Stimulated activated CD8-positive, alpha-beta memory T cell treated with anti-CD3 and anti-CD28 coated beads, Interleukin-15, amount 100 ng/mL, for 4 hours (primary cell): ENCODE data around the gene PLCH1.
A peak's percentile ranks its signal among the peaks of the same experiment; 100 is the strongest.

Experiments
- DNase-seq, 2 donors: peaks; one replicate each; pipeline ENCODE4 v3.0.0-alpha.2; 2020; ENCODE audit warnings: low read depth in 2 of 2

Gene PLCH1

DNA sequence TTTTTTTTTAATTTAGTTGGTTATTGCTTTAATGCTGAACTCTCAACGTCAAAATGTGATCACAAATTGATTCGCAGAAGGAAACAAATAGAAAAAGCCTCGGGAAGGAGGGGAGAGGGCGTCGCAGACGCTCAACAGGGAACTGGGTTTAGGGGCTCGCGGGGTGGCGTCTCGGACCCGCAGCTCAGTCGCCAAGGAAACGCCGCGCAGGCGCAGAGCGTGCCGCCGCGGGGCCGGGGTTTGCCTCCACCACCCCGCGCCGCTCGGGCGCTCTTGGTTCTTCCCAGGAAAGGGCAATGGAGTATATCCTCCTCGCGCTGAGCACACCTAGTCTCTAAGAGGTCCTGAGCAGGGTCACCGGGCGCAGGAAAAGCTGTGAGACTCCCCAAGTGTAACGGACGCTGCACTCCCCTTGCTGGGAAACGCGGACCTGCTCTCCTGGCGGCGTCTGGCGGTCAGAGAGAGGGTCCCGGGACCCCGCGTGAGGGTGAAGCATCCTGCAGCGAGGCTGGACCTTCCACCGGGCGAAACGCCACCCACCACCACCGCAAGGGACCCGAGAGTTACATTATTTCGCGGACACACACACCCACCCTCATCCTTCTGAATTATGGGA lies 753 bp downstream of the PLCH1 start:
- peak in 1 of 2 donors; percentile 2 for DNase-seq

DNA sequence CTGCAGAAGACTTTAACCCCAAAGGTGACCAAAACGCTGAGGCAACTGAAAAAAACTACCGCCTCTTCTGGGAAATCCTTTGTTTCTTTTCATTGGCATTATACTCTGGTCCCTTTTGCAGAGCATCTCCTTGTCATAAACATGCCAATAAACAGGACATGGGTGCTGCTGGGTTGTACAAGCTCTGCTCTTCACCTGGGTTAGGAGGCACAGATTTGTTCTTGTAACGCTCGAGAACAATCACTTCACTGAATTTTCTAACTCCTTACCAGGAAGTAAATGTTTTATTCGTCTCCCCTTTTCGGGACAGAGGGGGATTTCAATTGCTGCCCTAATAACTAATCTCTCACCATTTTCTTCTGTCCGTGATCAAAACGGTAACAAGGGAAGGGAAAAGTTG lies 1.3 kb downstream of the PLCH1 start:
- no peak for DNase-seq

DNA sequence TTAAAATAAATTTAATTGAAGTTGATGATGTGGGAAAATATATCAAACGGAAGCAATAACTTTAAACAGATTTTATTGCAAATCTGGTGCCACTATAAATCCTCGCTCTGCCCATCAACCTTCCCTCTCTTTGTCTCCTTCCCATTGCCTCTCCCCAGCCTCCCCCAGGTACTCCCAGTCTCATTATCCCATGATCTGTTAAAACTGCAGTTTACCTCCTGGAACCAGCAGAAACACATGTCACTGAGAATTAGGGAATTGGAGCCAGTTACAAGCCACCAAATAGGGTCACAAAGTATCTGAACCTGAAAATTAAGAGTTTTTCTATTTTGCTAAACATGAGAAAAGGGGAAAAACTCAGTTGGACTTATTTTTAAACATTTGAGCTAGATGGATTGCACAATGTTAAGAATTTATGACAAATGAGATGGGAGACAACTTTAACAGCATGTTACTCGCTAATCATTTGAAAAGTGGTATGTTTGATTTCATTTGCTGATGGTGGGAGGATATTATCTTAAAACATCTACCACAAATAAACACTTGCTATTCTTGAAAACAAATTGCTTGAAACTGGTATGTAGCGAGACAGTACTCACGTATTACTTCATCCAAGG lies 2.4 kb downstream of the PLCH1 start:
- DNase-seq, result no peak

DNA sequence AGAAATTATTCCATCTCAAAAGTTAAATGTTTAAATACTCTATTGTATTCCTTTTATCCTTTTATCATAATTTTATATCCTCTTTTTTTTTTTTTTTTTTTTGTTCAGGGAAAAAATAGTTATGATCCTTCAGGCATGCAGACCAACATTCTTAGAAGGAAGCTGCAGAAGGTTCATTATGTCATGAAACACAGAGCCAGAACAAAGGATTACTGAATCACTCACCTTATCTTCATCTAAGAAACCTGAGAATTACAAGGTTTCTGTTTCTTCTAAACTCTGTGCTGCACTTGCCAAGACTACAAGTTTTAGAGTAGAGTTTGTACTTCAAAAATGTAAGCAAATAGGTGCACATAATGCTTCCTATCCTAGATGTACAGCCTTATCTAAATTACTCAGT lies 3.3 kb downstream of the PLCH1 start:
- no peak for DNase-seq

DNA sequence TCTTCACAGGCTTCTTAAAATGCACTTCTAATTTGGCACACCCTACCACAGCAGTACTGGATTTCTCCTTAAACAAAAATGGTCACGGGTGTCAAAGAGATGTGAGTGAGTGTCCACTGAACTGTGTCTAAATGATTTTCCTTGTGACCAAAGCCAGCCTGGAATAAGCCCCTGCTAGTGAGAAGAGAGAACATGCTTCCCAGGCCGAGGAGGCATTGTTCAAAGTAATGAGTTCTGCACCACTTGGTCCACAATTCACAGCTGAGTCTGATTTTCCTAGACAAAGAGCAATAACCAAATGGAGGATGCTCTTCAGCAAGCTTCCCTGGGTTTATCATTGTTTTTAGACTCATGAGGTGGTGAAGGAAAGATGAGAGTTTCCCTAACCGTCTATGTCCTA lies 3.8 kb downstream of the PLCH1 start:
- no peak for DNase-seq

DNA sequence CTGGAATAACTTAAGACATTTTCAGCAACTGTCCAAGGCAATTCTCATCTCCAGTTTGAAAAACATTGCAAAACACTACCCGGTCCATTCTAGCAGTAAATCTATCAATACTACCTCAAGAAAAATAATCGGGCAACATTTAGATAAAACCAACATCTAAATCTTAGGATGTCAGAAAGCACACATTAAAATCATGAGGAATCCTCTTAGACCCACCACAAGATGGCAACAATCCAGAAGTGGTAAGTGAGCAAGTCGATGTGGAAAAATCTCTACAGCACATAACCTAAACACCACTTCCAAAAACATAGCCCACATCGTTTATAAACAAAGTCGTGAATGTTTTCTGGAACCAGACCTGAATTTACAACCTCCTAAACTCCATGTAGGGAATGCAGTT lies 5.7 kb downstream of the PLCH1 start:
- DNase-seq, result no peak

DNA sequence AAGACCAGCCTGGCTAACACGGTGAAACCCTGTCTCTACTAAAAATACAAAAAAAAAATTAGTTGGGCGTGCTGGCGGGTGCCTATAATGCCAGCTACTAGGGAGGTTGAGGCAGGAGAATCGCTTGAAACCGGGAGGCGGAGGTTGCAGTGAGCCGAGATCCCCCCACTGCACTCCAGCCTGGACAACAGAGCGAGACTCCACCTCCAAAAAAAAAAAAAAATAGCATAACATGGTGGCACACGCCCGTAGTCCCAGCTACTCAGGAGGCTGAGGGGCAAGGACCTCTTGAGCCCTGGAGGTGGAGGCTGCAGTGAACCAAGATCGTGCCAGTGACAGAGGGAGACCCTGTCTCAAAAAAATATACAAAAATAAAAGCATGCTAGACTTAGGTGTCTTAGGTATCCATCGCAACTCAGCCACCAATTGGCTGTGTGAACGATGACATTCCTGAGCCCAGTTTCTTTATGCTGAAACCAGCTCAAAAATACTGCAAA lies 6.2 kb downstream of the PLCH1 start:
- no peak for DNase-seq

DNA sequence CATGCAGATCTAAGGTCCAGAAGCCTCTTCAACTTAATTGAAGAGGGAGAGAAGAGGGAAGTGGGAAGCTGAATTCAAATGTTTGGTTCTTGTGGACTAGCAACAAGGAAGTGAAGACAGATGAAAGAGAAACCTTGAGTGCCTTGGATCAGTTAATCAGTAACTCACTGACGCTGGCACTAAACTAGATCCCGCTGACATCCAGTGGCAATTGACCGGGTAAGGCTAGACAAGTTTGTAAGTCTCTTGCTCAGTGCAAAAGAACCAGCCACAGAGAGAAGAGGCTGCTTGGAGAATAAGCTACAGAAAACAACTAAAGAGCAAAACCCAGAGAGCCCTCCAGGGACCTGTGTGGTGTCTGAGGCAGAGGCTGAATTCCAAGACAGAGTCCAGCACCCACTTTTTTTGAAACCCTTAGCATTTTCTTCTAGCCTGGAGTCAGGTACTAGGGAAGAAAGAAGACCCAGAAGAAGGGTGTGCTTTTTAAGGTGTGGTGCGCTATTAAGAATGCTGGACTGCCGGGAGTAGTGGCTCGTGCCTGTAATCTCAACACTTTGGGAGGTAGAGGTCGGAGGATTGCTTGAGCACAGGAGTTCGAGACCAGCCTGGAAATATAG lies 6.9 kb downstream of the PLCH1 start:
- DNase-seq, result no peak

DNA sequence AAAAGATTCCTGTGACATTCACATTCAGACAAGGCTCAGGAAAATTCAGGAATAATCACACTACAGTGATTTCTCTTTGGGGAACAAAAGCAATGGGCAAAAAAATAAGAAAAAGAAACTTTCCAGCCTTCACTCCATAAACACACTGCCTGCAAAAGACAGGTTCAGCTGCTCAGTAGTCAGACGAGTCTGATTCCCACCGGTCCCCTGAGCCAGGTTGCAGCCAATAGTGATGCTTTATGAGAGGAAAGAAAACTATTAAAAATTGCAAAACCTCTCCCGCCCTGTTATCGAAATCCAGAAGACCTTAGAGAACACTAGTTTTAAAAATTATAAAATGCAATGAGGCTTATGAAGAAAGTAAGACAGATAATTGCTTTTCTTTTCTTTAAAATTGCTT lies 8.5 kb downstream of the PLCH1 start:
- no peak for DNase-seq

DNA sequence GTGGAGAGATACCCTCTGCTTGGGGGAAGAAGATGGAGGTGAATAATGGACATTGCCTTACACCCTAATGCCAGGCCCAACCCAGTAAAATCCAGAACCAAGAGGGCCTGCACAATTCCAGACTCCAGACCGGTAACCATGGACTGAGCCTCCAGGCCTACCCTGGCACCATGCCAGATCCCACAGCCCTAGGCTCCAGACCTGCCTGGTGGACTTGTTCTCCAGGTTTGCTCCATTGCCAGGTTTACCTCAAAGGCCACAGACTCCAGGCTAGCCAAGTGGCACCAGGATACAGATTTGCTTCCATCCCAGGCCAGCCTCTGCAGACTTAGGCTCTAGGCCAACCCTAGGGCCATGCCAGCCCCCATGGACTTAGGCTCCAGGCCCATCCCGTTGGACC lies 14.0 kb downstream of the PLCH1 start:
- DNase-seq, result no peak

DNA sequence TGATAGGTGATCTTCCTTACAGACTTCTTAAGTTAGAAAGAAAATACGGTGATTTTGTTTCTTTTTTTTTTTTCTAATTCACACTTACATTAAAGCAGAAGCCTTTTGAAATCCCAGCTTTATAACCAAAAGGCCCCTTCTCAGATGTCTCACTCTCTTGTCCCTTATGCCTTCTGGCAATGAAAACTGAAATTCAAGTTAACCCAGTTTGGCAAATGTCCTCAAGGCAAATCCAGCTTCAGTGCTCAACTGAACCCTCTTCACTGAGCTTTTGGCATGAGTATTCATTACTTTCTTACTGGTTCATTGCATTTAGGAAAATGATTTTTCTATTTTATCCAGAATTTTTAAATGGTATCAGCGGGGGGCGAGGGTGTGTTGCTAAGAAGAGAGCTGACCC lies 17.0 kb downstream of the PLCH1 start:
- DNase-seq, result no peak

DNA sequence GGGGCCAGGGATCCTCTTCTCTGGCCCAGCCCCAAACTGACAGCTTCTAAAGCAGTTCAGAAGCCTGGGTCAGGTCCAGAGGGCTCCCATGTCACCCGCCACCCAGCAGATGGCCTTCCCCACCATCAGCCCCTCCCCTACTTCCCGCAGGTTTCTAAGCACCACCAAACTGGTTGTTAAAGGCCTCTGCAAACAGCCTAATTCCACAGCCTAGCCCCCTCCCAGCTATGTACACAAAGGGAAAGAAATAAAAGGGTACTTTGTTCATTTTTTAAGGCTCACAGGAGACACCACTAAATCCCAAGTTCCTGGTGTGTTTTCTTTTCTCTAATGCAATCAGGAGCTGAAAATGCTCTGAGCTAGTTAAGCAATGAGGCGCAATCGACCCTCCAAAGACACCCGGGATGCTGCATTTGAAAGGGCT lies 30.6 kb downstream of the PLCH1 start:
- DNase-seq, result no peak

DNA sequence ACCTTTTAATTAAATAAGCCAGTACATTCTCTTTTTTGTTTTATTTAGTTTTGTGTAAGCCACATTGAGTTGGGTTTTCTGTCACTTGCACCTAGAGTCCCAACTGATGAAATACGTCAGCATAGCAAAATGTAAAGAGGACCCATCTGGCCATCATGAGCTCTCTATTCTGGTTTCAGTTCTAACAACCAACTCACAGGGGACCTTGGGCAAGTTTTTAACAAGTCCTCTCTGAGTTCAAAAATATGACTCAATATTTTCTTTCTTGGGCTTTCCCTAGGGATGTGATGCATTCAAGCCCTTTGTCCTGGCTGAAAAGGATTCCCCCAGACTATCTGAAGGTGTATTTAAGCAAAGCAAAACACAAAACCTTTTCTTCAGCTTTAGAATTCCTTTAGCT lies 32.9 kb downstream of the PLCH1 start:
- DNase-seq, result no peak

DNA sequence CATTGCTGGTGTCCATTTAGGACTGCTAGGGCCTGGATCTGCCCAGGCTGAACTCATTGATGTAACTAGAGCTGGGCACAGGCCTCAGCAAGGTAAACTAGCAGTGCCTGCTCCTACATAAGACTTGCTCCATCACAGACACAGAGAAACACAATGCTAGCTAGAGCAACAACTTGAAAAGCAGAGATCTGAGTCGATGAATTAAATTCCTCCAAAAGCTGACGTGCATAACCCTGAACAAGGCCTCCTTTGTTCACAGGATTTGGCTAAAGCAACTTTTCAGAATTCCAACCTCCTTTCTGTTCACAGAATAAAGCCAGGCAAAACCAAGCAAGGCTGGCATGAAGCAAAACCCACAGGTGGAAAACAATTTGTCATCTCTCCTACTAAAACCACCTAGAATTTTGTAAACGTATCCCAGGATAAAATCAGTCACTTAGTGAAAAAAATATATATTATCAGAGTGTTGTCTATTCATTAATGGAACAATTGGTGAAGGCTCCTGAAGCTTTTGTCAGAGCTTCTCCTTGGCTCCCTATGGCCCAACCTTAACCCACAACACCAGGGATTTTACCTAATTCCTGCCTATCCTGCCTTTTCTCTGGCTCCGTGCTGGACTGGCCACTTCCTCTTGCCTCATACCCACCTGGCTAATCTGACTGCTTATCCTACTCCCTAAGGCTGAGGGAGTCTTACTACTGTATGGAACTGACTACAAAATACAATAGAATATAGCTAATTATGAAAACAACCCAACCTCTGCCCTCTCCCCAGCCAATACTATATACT lies 39.9 kb downstream of the PLCH1 start:
- no peak for DNase-seq

DNA sequence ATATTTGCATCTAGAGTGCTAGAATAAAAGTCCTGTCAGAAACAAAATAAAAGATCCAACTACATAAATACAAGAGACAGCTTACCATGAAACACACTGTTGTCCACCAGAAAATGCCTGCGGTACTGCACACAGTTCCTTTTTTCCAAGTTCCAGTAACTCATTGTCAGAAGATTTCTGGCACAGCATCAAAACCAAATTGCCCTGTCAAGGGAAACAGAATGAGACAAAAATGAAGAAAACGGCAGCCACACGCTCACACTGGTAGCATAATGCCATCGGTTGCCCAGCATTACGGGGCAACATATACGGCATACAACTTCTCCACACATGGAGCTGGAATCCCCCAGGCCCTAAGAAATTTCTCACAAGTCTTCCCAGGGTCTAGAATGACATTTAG lies 40.8 kb downstream of the PLCH1 start:
- no peak for DNase-seq

DNA sequence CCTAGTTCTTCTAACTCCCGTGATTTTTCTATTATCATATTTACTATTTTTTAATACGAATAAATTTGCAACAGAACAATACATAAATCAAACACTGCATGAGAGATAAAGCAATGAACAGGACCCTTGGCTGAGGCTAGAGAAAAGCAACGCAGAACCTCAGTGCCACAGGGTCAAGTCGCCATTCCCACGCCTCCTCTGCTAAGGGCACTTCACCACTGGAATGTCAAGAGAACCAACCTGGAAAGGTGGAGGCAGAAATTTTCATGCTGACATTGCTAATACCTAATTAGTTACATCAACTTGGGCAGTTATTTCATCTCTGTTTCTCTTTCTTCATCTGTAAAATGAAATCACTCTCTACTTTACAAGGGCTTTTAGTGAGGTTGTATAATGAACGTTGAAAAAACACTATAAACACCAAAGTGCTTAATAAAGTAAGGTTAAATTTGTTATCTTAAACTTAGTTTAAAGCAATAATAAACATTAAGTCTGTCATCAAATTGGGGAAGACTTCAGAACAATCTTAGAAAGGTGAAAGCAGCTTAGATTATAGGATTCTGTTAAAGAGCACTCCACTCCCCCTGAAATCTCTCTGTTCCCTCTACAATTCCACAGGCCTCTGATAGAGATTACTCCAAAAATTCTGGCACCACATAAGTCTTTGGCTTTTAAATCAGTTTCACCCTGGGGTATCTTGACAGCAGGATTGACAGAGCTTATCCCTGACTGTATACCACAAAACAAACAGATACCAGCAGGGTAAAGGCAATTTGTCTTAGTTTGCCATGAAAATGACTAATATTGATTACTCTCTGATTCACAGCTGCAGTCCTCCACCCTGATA lies 41.9 kb downstream of the PLCH1 start:
- no peak for DNase-seq

DNA sequence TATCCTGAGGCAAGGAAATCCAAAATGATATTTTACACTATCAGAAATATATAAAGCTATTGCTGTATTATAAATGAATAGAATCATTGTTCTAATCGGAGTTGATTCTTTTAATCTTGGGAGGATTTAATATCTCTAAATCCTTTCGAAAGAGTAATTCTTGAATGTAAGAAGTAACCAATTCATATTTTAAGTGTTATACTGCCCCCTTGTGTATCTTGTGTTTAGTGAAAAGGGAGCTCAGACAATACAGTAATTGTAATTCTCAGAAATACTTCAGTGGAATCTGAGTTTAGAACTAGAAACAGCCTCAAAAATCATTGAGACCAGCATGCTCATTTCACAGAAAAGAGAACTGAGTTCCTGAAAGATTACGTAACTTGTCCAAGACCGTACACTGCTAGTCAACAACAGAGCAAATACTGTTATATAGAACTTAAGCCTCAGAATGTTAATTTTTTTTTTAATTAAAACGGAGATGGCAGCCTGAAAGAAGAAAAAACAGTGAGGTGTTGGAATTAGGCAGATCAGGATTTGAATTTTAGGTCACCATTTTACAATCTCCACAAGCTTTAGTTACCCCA lies 42.9 kb downstream of the PLCH1 start:
- no peak for DNase-seq

DNA sequence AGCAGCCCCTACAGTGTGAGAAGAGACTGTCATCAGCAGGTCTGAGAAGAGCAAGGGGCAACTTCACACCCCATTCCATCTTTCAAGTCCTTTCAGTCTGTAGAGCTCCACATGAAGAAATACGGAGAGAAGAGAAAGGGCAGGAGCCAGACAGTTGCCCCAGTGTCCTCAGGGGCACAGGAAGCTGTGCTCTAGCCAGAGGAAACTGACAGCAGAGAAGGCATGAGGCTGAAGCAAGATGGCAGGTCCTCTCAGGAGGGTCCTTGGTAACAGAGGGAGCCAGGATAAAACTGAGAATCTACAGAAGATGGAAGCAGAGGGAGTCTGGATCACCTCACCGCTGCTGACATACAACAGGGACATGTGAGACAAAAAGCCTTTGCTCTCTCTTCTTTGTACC lies 47.3 kb downstream of the PLCH1 start:
- no peak for DNase-seq

DNA sequence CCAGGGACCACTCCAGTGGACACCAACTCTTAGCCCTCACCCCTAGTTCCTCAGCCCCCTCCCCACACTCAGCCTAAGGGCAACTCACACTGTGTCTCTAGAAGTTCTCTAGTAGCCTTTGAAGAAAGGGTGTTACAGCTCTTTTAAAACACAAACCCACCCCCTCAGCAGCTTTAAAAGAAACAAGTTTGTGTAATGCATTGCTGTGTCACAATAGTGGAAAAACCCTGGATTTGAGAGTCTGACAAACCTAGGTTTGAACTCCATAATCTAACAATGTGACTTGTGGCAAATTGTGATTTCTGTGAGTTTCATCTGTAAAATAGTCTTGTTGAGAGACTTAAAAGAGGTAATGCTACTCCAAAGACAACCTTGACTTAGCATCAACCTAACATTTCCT lies 54.0 kb downstream of the PLCH1 start:
- no peak for DNase-seq

DNA sequence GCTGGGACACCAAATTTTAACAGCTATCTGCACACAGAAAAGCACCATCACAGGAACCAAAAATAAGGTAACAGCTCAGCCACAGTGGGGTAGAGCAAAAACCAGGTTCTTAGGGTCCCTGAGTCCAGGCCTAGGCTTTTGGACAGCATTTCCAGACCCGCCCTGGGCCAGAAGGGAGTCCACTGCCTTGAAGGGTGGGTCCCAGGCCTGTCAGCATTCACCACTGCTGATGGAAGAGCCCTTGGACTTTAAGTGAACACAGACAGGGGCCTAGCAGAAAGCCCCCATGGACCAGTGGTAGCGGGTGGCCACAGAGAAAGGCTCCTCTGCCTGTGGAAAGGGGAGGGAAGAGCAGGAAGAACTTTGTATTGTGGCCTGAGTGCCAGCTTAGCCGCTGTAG lies 56.4 kb downstream of the PLCH1 start:
- no peak for DNase-seq

DNA sequence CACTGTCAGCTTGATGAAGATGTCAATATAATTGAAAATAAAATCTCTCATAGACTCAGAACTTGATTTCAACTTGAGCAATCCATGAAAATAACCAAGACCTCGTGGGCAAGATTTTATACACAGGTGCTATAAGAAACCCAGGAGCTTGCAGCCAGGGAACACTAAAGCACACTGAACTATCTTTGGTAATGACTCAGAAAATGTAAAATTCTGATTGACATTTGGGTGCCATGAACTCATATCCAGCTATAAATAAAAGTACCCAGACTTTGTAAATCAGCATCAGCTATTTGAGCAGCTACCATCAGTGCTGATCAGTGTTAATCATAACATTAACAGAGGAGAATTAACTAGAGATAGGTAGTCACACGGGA lies 61.5 kb downstream of the PLCH1 start:
- no peak for DNase-seq
